SK-N-SH (cell line): ENCODE results near the gene PCARE. TPM values are rescaled to one million over a fixed set of nuclear protein-coding genes. Genes with fewer than 3 reads are reported as not detected.

Source experiments
- ELF1 ChIP-seq: IDR thresholded peaks from 2 replicates; pipeline ENCODE4 v1.4.0; 2012
- EZH2phosphoT487 ChIP-seq: fragments of 200-600 bp; sonication (generic); IDR thresholded peaks from 2 replicates; pipeline ENCODE4 v1.6.1; 2017; ENCODE audit warnings: low read depth, mixed run types, mild to moderate bottlenecking, antibody characterized with exemption, moderate library complexity, borderline replicate concordance
- FOSL2 ChIP-seq: IDR thresholded peaks from 2 replicates; pipeline ENCODE4 v1.4.0; 2012; ENCODE audit warnings: low read depth, mild to moderate bottlenecking, moderate library complexity, borderline replicate concordance
- FOXM1 ChIP-seq: IDR thresholded peaks from 2 replicates; pipeline ENCODE4 v1.4.0; 2012; ENCODE audit warnings: low read depth, mild to moderate bottlenecking
- GATA2 ChIP-seq: sonication (generic); formaldehyde crosslinking; IDR thresholded peaks from 2 replicates; pipeline ENCODE4 v1.5.0; 2020; ENCODE audit warnings: mild to moderate bottlenecking, missing genetic modification reagents
- JUND ChIP-seq: IDR thresholded peaks from 2 replicates; pipeline ENCODE4 v1.4.0; 2012
- MXI1 ChIP-seq: IDR thresholded peaks from 2 replicates; pipeline ENCODE4 v1.6.1; 2012; ENCODE audit warnings: mild to moderate bottlenecking, low read depth, low read length, improper control_type of control experiment
- RCOR1 ChIP-seq: fragments of 150-350 bp; IDR thresholded peaks from 2 replicates; pipeline ENCODE4 v1.6.1; 2017; ENCODE audit warnings: antibody characterized with exemption, low read length
- REST ChIP-seq: IDR thresholded peaks from 2 replicates; pipeline ENCODE4 v1.6.1; 2012; ENCODE audit warnings: mild to moderate bottlenecking, low read depth, low read length, moderate library complexity
- SIN3A ChIP-seq: IDR thresholded peaks from 2 replicates; pipeline ENCODE4 v1.6.1; 2012; ENCODE audit warnings: low read depth, mild to moderate bottlenecking, low read length, moderate library complexity, borderline replicate concordance
- SMC3 ChIP-seq: IDR thresholded peaks from 2 replicates; pipeline ENCODE4 v1.6.1; 2012; ENCODE audit warnings: low read depth, low read length, improper control_type of control experiment
- USF1 ChIP-seq: IDR thresholded peaks from 2 replicates; pipeline ENCODE4 v1.4.0; 2012; ENCODE audit warnings: low read depth, borderline replicate concordance
- USF2 ChIP-seq: fragments of 150-350 bp; IDR thresholded peaks from 2 replicates; pipeline ENCODE4 v1.6.1; 2017; ENCODE audit warnings: antibody characterized with exemption, low read length, low read depth, borderline replicate concordance
- YY1 ChIP-seq: IDR thresholded peaks from 2 replicates; pipeline ENCODE4 v1.4.0; 2012; ENCODE audit warnings: low read depth, mild to moderate bottlenecking
- ZBTB33 ChIP-seq: IDR thresholded peaks from 2 replicates; pipeline ENCODE4 v1.4.0; 2012; ENCODE audit warnings: low read depth, borderline replicate concordance
- polyA plus RNA-seq, 3 experiments: library from polyadenylated mRNA; depleted of rRNA; stranded (reverse); fragments of >200 nt; gene quantifications; 2 replicates each; pipeline ENCODE4 v1.2.3, GENCODE V29; 2012

The PCARE gene
- polyA plus RNA-seq, 1 of the 3 experiments (the other 2 are of a cell fraction) = not detected

GRCh38 chr2:29115797-29116781 is 41.8 kb upstream of the PCARE start (continued):
- TF ChIP-seq MXI1 = peak; percentile 37; the same call in 1 of the 2 replicates
- TF ChIP-seq USF2 = no peak
- no peak for TF ChIP-seq RCOR1
- peak; percentile 37; the same call in 1 of the 2 replicates for TF ChIP-seq SIN3A
- TF ChIP-seq ZBTB33 = no peak
- peak; percentile 22 for TF ChIP-seq GATA2 (CRISPR knock-in tag)
- 0 out of 2 replicates have a peak, but pooled peaks have one; percentile 36 for TF ChIP-seq YY1
- TF ChIP-seq REST = no peak
- no peak for TF ChIP-seq FOXM1
- peak; percentile 91 for TF ChIP-seq USF1
- TF ChIP-seq SMC3 = no peak
- TF ChIP-seq JUND = no peak
- no peak for TF ChIP-seq FOSL2
- TF ChIP-seq ELF1 = no peak
- no peak for TF ChIP-seq EZH2phosphoT487
